ENCODE data around the gene CBX8.

CBX8 gene

GRCh38 chr17:79818026-79818758, 21.3 kb upstream of the CBX8 start:
- DNase-seq = no peak

- no peak for DNase-seq
Observed at GRCh38 chr17:79815836-79816461, 19.1 kb upstream of the CBX8 start.

GRCh38 chr17:79814974-79815835, 18.3 kb upstream of the CBX8 start:
- no peak for DNase-seq

- DNase-seq = no peak
Observed at GRCh38 chr17:79814127-79814973, 17.5 kb upstream of the CBX8 start.

- no peak for DNase-seq
Observed at GRCh38 chr17:79813297-79814126, 16.6 kb upstream of the CBX8 start.

- DNase-seq = no peak
Observed at GRCh38 chr17:79812353-79813258, 15.7 kb upstream of the CBX8 start.

GRCh38 chr17:79811868-79812352, 15.0 kb upstream of the CBX8 start:
- DNase-seq = no peak

- DNase-seq = no peak
Observed at GRCh38 chr17:79811011-79811867, 14.4 kb upstream of the CBX8 start.

GRCh38 chr17:79810130-79811010, 13.5 kb upstream of the CBX8 start:
- peak; percentile 20 for DNase-seq

GRCh38 chr17:79809530-79810129, 12.8 kb upstream of the CBX8 start:
- DNase-seq = no peak

GRCh38 chr17:79808763-79809529, 12.1 kb upstream of the CBX8 start:
- DNase-seq = no peak

GRCh38 chr17:79806863-79807720, 10.2 kb upstream of the CBX8 start:
- DNase-seq = no peak

GRCh38 chr17:79806446-79806760, 9.5 kb upstream of the CBX8 start:
- no peak for DNase-seq

GRCh38 chr17:79804856-79805696, 8.2 kb upstream of the CBX8 start:
- DNase-seq = no peak

Measured in amniotic stem cell (primary cell).